ENCODE data around the gene IL21R. TPM values are rescaled to one million over a fixed set of nuclear protein-coding genes. Genes with fewer than 3 reads are reported as not detected.
A peak's percentile ranks its signal among the peaks of the same experiment; 100 is the strongest.

The IL21R gene
- total and polyA plus RNA-seq, 2 donors (not counting 3 experiments of a cell fraction or from before 2014, with no cell fraction given), result 0.03 TPM; not detected in 1

DNA sequence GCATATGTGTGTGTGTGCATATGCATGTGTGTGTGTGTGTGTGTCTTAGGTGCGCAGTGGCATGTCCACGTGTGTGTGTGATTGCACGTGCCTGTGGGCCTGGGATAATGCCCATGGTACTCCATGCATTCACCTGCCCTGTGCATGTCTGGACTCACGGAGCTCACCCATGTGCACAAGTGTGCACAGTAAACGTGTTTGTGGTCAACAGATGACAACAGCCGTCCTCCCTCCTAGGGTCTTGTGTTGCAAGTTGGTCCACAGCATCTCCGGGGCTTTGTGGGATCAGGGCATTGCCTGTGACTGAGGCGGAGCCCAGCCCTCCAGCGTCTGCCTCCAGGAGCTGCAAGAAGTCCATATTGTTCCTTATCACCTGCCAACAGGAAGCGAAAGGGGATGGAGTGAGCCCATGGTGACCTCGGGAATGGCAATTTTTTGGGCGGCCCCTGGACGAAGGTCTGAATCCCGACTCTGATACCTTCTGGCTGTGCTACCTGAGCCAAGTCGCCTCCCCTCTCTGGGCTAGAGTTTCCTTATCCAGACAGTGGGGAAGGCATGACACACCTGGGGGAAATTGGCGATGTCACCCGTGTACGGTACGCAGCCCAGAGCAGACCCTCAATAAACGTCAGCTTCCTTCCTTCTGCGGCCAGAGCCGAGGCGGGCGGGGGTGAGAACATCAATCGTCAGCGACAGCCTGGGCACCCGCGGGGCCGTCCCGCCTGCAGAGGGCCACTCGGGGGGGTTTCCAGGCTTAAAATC lies 47.6 kb downstream of the IL21R start:
- H3K79me2 ChIP-seq (ENCODE audit: control insufficient read depth, insufficient read depth, low read length), result no peaks in the 10 kb centered on the region
- peak overlapping the region; percentile 48 for H3K4me2 ChIP-seq (ENCODE audit: insufficient read depth, low read length)
- H3K27me3 ChIP-seq (ENCODE audit: control insufficient read depth in 2 of 2, insufficient read depth in 2 of 2, low read length in 2 of 2), result no peaks in the 10 kb centered on the region
- POLR2A ChIA-PET, result no interaction called here
- intact Hi-C loops (cut with micrococcal nuclease), result no loop called here
- dilution Hi-C loops (cut with MboI; ENCODE audit: extremely low pct_ligation_motif_present, low sequenced_read_pairs), result no loop called here
- H3K4me3 ChIP-seq (replicated peaks in 1 of 3; ENCODE audit: insufficient read depth in 1 of 3, low read depth in 1 of 3, low read length in 3 of 3), result no peak overlapping the region
- no peak for DNase-seq (ENCODE audit: low read depth, low spot score)
- H3K27ac ChIP-seq (ENCODE audit: insufficient read depth, low read depth, low read length), result no peak overlapping the region
- H3K4me1 ChIP-seq (ENCODE audit: control insufficient read depth, extremely low read depth, insufficient read depth, low read length), result peaks cover 15% of the 10 kb centered on the region
- H2AFZ ChIP-seq (ENCODE audit: low read depth, low read length), result peak overlapping the region; percentile 70
- no peak for TF ChIP-seq GATA2 (IDR thresholded peaks at IDR 0.05; ENCODE audit: insufficient read depth, insufficient read length, low read depth, low read length)
- TF ChIP-seq FOS (IDR thresholded peaks at IDR 0.05; ENCODE audit: borderline replicate concordance, insufficient read depth, low read length), result no peak
- TF ChIP-seq JUN (IDR thresholded peaks at IDR 0.05; ENCODE audit: borderline replicate concordance, insufficient read depth, insufficient read length, low read depth), result no peak
- TF ChIP-seq, protein P1, sequence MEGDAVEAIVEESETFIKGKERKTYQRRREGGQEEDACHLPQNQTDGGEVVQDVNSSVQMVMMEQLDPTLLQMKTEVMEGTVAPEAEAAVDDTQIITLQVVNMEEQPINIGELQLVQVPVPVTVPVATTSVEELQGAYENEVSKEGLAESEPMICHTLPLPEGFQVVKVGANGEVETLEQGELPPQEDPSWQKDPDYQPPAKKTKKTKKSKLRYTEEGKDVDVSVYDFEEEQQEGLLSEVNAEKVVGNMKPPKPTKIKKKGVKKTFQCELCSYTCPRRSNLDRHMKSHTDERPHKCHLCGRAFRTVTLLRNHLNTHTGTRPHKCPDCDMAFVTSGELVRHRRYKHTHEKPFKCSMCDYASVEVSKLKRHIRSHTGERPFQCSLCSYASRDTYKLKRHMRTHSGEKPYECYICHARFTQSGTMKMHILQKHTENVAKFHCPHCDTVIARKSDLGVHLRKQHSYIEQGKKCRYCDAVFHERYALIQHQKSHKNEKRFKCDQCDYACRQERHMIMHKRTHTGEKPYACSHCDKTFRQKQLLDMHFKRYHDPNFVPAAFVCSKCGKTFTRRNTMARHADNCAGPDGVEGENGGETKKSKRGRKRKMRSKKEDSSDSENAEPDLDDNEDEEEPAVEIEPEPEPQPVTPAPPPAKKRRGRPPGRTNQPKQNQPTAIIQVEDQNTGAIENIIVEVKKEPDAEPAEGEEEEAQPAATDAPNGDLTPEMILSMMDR (IDR thresholded peaks at IDR 0.05; ENCODE audit: extremely low read depth in 1 of 2, insufficient read depth in 1 of 2, low read depth in 1 of 2, low read length in 2 of 2), result no peak
- no peak for TF ChIP-seq MYC (IDR thresholded peaks at IDR 0.05; ENCODE audit: low read depth, low read length)
- TF ChIP-seq EZH2 (IDR thresholded peaks at IDR 0.05; ENCODE audit: borderline replicate concordance, low read depth, low read length, severe bottlenecking), result no peak
- TF ChIP-seq POLR2AphosphoS5 (IDR thresholded peaks at IDR 0.05; ENCODE audit: insufficient read depth, low read depth, low read length), result no peak
- no peak for TF ChIP-seq POLR2A (IDR thresholded peaks at IDR 0.05; ENCODE audit: low read depth, low read length)
- TF ChIP-seq, protein P2, sequence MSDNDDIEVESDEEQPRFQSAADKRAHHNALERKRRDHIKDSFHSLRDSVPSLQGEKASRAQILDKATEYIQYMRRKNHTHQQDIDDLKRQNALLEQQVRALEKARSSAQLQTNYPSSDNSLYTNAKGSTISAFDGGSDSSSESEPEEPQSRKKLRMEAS (IDR thresholded peaks at IDR 0.05; ENCODE audit: insufficient read depth, insufficient read length), result no peak
- CTCF ChIA-PET, result interaction anchor here (0.8 to 2.5 kb wide), 3 partner anchors 214 to 270 kb away, joined by 3 to 7 read pairs (median 4); no protein-coding TSS in a partner anchor
- peak; percentile 42 for FAIRE-seq
- H3K9me3 ChIP-seq (replicated peaks; ENCODE audit: control insufficient read depth, insufficient read depth, low read length), result no peaks in the 10 kb centered on the region
- H3K9ac ChIP-seq (replicated peaks; ENCODE audit: extremely low read depth, insufficient read depth, low read length), result no peak overlapping the region
- H4K20me1 ChIP-seq (replicated peaks; ENCODE audit: control insufficient read depth, extremely low read depth, insufficient read depth, low read length), result no peaks in the 10 kb centered on the region
- H3K9me1 ChIP-seq (replicated peaks; ENCODE audit: control insufficient read depth, extremely low read depth, insufficient read depth, low read length), result no peaks in the 10 kb centered on the region
- no peaks in the 10 kb centered on the region for H3K36me3 ChIP-seq (ENCODE audit: control insufficient read depth in 2 of 2, extremely low read depth in 1 of 2, insufficient read depth in 2 of 2, low read length in 2 of 2)
- BruUV-seq (replicated peaks), result no TSS peak
